ENCODE measurements around the gene RHOBTB3.
"Not testable (repeated sequence)": the region's sequence is repeated elsewhere in the genome, so short reads cannot be mapped to it uniquely, and the experiment has no call there.

RHOBTB3 gene

DNA sequence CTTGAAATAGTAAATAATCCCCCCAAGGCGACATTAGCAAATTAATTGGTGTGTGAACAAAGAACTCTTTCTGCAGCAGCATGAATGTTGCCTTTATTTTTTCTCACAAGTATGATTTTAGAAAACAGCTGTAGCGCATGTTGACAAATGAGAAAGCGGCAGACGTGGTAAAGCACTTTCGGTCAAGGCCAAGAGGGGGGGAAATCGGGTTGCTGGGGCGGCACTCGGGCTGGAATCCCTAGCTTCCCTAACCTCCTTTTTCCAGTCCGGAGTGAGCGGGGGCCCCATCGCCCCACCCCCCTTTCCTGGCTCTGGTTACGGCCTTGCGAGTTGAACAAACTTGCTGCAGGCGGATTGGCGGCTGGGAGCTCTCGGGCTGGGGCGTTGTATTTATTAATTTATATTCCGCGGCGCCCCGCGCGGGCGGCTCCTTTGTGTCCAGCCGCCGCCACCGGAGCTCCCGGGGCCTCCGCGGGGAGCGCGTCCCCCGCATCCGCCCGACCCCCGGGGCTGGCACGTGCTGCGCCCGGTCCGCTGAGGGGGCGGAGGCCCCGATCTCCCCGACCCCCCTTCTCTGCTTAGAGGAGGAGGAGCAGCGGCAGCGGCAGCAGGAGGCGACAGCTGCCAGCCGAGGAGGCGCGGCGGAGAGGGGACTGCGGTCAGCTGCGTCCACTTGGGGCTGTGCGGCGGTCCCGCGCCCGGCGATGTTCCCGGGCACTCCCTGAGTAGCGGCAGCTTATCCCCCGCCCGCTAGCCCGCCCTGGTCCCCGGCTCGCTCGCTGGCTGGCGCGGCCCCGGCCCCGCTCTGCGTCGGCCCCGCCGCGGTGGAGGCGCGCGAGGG, at the start of gene RHOBTB3:
RHOBTB3 (plus strand) TSS at position 607 of the 841 bp plus-strand sequence. CDS start 347 bp downstream, outside the sequence.
- DNase-seq = peak; percentile 76

GRCh38 chr5:95682891-95683290, 48.2 kb upstream of the RHOBTB3 start, which contains the start of gene SPATA9:
Gene SPATA9, minus strand, starts transcription at chr5:95682991. Its CDS starts 137 bp downstream, at chr5:95682854.
- no peak for DNase-seq

DNA sequence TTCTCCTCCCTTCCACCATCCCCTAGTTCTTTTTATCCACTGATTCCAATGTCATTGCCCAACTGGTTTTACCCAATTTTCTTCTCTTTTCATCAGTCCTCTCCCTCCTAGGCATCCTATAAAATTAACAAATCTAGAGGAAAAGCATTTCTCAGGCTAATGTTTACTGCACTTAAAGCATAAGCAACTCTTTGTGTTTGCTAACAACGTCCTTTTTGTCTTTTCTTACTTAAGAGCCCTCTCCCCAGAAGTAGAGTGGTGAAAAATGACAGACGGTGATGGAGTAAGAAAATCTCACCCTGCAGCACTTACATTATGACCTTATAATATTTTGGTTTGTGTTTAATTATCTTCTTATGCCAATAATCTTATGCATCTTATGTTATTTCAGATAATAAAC, 46.8 kb upstream of the RHOBTB3 start:
- no peak for DNase-seq

- no peak for DNase-seq
These were observed 44.5 kb upstream of the RHOBTB3 start for GRCh38 chr5:95686651-95687050.

GRCh38 chr5:95689680-95690079, 41.5 kb upstream of the RHOBTB3 start:
- DNase-seq = no peak

- DNase-seq = no peak
These were observed 40.8 kb upstream of the RHOBTB3 start for GRCh38 chr5:95690333-95690732.

GRCh38 chr5:95697781-95698681, 33.1 kb upstream of the RHOBTB3 start:
- no peak for DNase-seq

DNA sequence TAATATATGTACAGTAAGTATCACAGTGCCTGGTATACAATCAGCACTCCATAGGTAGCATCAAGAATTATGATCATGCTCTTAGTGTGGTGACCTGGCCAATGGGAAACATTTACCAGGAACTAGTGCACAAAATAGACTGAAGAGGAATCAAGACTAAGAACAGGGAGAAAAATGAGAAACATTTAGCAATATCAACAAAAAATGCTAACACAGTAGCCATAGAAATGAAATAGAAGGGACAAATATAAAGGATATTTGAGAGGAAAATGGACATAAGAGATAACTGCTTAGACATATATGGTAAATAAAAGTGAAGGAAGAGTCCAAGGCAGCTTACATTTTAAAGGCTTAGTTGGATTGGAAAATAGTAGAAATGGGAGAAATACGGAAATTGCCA, 31.8 kb upstream of the RHOBTB3 start:
- DNase-seq = no peak

- DNase-seq = no peak
These were observed 30.1 kb upstream of the RHOBTB3 start for GRCh38 chr5:95701074-95701473.

- DNase-seq = no peak
These were observed 27.0 kb upstream of the RHOBTB3 start for GRCh38 chr5:95704150-95704549.

GRCh38 chr5:95706196-95706595, 24.9 kb upstream of the RHOBTB3 start:
- DNase-seq = not testable (repeated sequence)

GRCh38 chr5:95707055-95707454, 24.1 kb upstream of the RHOBTB3 start:
- DNase-seq = no peak

GRCh38 chr5:95707534-95708188, 23.5 kb upstream of the RHOBTB3 start:
- DNase-seq = not testable (repeated sequence)

DNA sequence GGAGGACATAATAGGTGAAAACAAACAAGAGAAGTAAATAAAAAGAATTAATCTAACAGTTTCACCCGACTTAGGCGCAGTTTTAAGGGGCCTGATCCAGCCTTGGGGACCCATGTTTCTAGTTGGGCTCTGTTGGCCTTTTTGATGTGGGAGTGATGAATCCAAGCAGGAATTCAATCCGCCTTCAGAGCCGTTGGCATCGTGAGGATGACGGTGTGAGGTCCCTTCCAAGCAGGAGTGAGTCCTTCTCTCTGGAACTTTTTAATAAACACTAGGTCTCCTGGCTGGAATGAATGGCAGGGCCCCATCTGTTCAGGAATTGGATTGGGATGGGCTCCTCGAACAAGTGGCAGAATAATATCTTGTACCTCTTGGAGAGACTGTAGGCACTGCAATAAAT, 22.3 kb upstream of the RHOBTB3 start:
- no peak for DNase-seq

- DNase-seq = no peak
These were observed 21.0 kb upstream of the RHOBTB3 start for GRCh38 chr5:95709967-95710650.

GRCh38 chr5:95710651-95711500, 20.3 kb upstream of the RHOBTB3 start:
- DNase-seq = not testable (repeated sequence)

DNA sequence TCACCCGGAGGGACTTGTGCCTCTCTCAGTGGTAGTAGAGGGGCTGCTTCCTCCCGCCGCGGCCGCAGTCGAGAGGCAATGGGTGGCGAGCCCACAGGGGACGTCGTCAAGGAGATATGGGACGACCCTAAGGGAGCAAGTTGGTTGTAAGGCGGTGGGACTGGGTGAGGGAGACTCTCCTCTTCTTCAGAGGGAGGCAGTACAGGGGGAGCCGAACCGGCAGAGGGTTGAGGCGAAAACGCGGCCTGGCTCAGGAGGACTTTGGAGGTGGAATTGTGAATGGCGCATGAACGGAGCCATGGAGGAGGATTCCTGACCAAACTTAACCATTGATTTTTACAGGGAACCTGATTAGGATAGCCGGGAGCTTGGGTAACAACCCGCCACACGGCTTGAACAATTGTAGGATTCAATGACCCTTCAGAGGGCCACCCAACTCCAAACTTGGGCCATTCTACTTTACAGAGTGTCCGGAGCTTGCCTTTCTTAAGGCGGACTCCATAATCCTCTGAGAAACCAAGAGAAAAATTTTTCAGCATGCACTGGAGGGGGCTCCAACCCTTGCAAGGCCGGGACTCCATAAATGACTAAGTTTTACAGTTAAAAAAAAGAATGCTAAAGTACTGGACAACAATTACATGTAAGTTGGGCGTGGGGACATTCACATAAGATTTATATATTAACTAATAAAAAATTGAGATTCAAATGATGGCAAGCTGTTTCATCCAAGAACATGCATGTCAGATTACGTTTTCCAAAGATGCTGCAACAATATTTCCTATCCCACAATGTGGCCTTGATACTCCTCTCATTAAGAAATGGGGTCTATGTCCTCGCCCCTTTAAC, 19.4 kb upstream of the RHOBTB3 start:
- DNase-seq = no peak

GRCh38 chr5:95712347-95712958, 18.7 kb upstream of the RHOBTB3 start:
- no peak for DNase-seq

DNA sequence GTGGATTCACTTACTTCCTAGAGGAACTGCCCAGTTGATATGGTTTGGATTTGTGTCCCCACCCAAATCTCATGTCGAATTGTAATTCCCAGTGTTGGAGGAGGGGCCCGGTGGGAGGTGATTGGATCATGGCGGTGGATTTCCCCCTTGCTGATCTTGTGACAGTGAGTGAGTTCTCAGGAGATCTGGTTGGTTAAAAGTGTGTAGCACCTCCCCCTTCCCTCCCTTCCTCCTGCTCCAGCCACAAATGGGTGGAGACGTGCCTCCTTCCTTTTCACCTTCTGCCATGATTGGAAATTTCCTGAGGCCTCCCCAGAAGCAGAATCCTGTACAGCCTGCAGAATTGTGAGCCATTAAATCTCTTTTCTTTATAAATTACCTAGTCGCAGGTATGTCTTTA, 17.9 kb upstream of the RHOBTB3 start:
- not testable (repeated sequence) for DNase-seq

Data from activated CD8-positive, alpha-beta memory T cell treated with anti-CD3 and anti-CD28 coated beads for 24 hours (primary cell).